ENCODE results near the gene LRRTM2. TPM values are rescaled to one million over a fixed set of nuclear protein-coding genes. Genes with fewer than 3 reads are reported as not detected.

The LRRTM2 gene
- total and polyA plus RNA-seq, 4 donors, result 0.08 to 0.71 (median 0.24) TPM; not detected in 1

- H3K4me1 ChIP-seq (ENCODE audit: control insufficient read depth in 4 of 4, insufficient read depth in 4 of 4, low read length in 3 of 4), result no peaks in the 10 kb centered on the region
- 95% methylated on average over 2 of the region's 2 CpGs for WGBS
- H3K36me3 ChIP-seq (ENCODE audit: control insufficient read depth in 4 of 4, insufficient read depth in 3 of 4, low read depth in 1 of 4, low read length in 3 of 4), result peaks cover 0 to 9% (median 8%) of the 10 kb centered on the region in 4 donors
- no peaks in the 10 kb centered on the region for H3K9me3 ChIP-seq (ENCODE audit: control insufficient read depth in 4 of 4, low read length in 3 of 4)
- TF ChIP-seq NR2F2 (IDR thresholded peaks at IDR 0.05), result no peak
- no peak for TF ChIP-seq HNF4A (conservative IDR thresholded peaks at IDR 0.05)
- no peak for TF ChIP-seq FOXA2 (IDR thresholded peaks at IDR 0.05)
- TF ChIP-seq GABPA (IDR thresholded peaks at IDR 0.05 in 1 of 2, conservative IDR thresholded peaks at IDR 0.05 in 1 of 2), result no peak
- TF ChIP-seq SP1 (IDR thresholded peaks at IDR 0.05), result no peak
- TF ChIP-seq CTCF (IDR thresholded peaks at IDR 0.05; ENCODE audit: low read depth, low read length, missing input control), result no peak
- TF ChIP-seq RAD21 (IDR thresholded peaks at IDR 0.05), result no peak
- no peak for TF ChIP-seq HNF4G (IDR thresholded peaks at IDR 0.05)
- TF ChIP-seq ZBTB33 (IDR thresholded peaks at IDR 0.05), result no peak
- no peak for TF ChIP-seq JUND (IDR thresholded peaks at IDR 0.05)
- no peak overlapping the region for H3K4me3 ChIP-seq (ENCODE audit: low read depth in 1 of 3, low read length in 3 of 3)
- no peaks in the 10 kb centered on the region for H3K27me3 ChIP-seq (ENCODE audit: control insufficient read depth in 4 of 4, insufficient read depth in 4 of 4, low read length in 3 of 4)
- DNase-seq (ENCODE audit: low spot score), result no peak
- no peak overlapping the region for H3K27ac ChIP-seq (ENCODE audit: low read depth in 1 of 2, low read length in 2 of 2)
- H3K9ac ChIP-seq (ENCODE audit: low read depth in 1 of 2, low read length in 2 of 2), result no peak overlapping the region
Observed at GRCh38 chr5:138833080-138833479, 42.1 kb downstream of the LRRTM2 start.

DNA sequence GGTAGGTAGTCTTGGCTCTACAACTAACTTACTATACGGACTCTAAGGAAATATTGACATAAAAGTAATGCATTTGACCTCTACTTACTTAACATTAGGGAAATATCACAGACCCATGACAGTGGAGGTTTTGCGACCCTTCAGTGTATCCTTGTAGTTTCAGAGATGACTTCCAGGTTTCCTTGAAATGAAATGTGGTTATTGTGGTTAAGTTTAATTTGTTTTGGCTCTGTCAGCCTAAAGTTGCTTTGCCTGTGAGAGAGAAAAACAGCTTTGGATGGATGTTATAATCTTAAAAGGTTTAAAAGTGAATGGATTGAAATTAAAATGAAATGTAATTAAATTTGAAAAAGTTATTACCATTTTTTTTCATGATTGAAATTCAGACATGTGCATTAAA, 42.9 kb downstream of the LRRTM2 start:
- 73% methylated on average over 2 of the region's 2 CpGs for WGBS
- Histone ChIP-seq H3K27ac (ENCODE audit: low read depth in 1 of 2, low read length in 2 of 2) (no peak overlapping the region), H3K36me3 (ENCODE audit: control insufficient read depth in 4 of 4, insufficient read depth in 3 of 4, low read depth in 1 of 4, low read length in 3 of 4) (peaks cover 0 to 17% (median 15%) of the 10 kb centered on the region in 4 donors), H3K4me3 (ENCODE audit: low read depth in 1 of 3, low read length in 3 of 3) (no peak overlapping the region), H3K27me3 (ENCODE audit: control insufficient read depth in 4 of 4, insufficient read depth in 4 of 4, low read length in 3 of 4) (no peaks in the 10 kb centered on the region), H3K4me1 (ENCODE audit: control insufficient read depth in 4 of 4, insufficient read depth in 4 of 4, low read length in 3 of 4) (no peaks in the 10 kb centered on the region), H3K9ac (ENCODE audit: low read depth in 1 of 2, low read length in 2 of 2) (no peak overlapping the region), H3K9me3 (ENCODE audit: control insufficient read depth in 4 of 4, low read length in 3 of 4) (no peaks in the 10 kb centered on the region)
- no peak for DNase-seq (ENCODE audit: low spot score)
- no peak for TF ChIP-seq GABPA (IDR thresholded peaks at IDR 0.05 in 1 of 2, conservative IDR thresholded peaks at IDR 0.05 in 1 of 2)
- no peak for TF ChIP-seq JUND (IDR thresholded peaks at IDR 0.05)
- TF ChIP-seq RXRA (IDR thresholded peaks at IDR 0.05), result no peak
- TF ChIP-seq ATF3 (IDR thresholded peaks at IDR 0.05), result no peak
- TF ChIP-seq EGR1 (IDR thresholded peaks at IDR 0.05; ENCODE audit: low read depth in 2 of 2), result no peak
- TF ChIP-seq, protein P1, sequence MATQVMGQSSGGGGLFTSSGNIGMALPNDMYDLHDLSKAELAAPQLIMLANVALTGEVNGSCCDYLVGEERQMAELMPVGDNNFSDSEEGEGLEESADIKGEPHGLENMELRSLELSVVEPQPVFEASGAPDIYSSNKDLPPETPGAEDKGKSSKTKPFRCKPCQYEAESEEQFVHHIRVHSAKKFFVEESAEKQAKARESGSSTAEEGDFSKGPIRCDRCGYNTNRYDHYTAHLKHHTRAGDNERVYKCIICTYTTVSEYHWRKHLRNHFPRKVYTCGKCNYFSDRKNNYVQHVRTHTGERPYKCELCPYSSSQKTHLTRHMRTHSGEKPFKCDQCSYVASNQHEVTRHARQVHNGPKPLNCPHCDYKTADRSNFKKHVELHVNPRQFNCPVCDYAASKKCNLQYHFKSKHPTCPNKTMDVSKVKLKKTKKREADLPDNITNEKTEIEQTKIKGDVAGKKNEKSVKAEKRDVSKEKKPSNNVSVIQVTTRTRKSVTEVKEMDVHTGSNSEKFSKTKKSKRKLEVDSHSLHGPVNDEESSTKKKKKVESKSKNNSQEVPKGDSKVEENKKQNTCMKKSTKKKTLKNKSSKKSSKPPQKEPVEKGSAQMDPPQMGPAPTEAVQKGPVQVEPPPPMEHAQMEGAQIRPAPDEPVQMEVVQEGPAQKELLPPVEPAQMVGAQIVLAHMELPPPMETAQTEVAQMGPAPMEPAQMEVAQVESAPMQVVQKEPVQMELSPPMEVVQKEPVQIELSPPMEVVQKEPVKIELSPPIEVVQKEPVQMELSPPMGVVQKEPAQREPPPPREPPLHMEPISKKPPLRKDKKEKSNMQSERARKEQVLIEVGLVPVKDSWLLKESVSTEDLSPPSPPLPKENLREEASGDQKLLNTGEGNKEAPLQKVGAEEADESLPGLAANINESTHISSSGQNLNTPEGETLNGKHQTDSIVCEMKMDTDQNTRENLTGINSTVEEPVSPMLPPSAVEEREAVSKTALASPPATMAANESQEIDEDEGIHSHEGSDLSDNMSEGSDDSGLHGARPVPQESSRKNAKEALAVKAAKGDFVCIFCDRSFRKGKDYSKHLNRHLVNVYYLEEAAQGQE (IDR thresholded peaks at IDR 0.05), result no peak
- TF ChIP-seq FOXA2 (IDR thresholded peaks at IDR 0.05), result no peak
- TF ChIP-seq HNF4G (IDR thresholded peaks at IDR 0.05), result no peak
- no peak for TF ChIP-seq NR2F2 (IDR thresholded peaks at IDR 0.05)
- TF ChIP-seq RAD21 (IDR thresholded peaks at IDR 0.05), result no peak
- no peak for TF ChIP-seq YY1 (IDR thresholded peaks at IDR 0.05)
- no peak for TF ChIP-seq SP1 (IDR thresholded peaks at IDR 0.05)
- TF ChIP-seq HNF4A (conservative IDR thresholded peaks at IDR 0.05), result no peak
- TF ChIP-seq CTCF (IDR thresholded peaks at IDR 0.05; ENCODE audit: low read depth, low read length, missing input control), result no peak

All from liver (tissue), 9 donors.